Measurements from ENCODE around the gene MTMR10. TPM values are rescaled to one million over a fixed set of nuclear protein-coding genes. Genes with fewer than 3 reads are reported as not detected.

The MTMR10 gene, protein sequence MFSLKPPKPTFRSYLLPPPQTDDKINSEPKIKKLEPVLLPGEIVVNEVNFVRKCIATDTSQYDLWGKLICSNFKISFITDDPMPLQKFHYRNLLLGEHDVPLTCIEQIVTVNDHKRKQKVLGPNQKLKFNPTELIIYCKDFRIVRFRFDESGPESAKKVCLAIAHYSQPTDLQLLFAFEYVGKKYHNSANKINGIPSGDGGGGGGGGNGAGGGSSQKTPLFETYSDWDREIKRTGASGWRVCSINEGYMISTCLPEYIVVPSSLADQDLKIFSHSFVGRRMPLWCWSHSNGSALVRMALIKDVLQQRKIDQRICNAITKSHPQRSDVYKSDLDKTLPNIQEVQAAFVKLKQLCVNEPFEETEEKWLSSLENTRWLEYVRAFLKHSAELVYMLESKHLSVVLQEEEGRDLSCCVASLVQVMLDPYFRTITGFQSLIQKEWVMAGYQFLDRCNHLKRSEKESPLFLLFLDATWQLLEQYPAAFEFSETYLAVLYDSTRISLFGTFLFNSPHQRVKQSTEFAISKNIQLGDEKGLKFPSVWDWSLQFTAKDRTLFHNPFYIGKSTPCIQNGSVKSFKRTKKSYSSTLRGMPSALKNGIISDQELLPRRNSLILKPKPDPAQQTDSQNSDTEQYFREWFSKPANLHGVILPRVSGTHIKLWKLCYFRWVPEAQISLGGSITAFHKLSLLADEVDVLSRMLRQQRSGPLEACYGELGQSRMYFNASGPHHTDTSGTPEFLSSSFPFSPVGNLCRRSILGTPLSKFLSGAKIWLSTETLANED
- total RNA-seq (65.5 and 88.5 TPM in 2 replicates), polyA plus RNA-seq (41.7 and 48.3 TPM in 2 replicates), polyA minus RNA-seq (114 and 120 TPM in 2 replicates), Bru-seq, nascent RNA (percentile 99 among the genes with signal in this experiment), BruChase-seq, experiment 1, labeled RNA remaining after a 6-hour chase (percentile 86 among the genes with signal in this experiment), BruChase-seq, experiment 2, labeled RNA remaining after a 2-hour chase (percentile 91 among the genes with signal in this experiment)
- 37.8 and 43.6 TPM in 2 replicates for polyA plus RNA-seq (2011; cell fraction: cytosol; rRNA removed)
- 167 and 171 TPM in 2 replicates for polyA plus RNA-seq (2011; cell fraction: nucleus; rRNA removed)
- 22.8 and 28.8 TPM in 2 replicates for polyA plus RNA-seq (2012)
- polyA minus RNA-seq (2011; cell fraction: cytosol; rRNA and poly(A)+ RNA removed) = 4.7 TPM
- polyA minus RNA-seq (2011; cell fraction: nucleus; rRNA and poly(A)+ RNA removed) = 329 and 332 TPM in 2 replicates
- long read RNA-seq, full-length matches to known transcripts = 12 of 60 reads
- long read RNA-seq, partial matches to known transcripts = 9 of 60 reads
- long read RNA-seq, other reads (novel, unspliced or antisense) = 39 of 60 reads

DNA sequence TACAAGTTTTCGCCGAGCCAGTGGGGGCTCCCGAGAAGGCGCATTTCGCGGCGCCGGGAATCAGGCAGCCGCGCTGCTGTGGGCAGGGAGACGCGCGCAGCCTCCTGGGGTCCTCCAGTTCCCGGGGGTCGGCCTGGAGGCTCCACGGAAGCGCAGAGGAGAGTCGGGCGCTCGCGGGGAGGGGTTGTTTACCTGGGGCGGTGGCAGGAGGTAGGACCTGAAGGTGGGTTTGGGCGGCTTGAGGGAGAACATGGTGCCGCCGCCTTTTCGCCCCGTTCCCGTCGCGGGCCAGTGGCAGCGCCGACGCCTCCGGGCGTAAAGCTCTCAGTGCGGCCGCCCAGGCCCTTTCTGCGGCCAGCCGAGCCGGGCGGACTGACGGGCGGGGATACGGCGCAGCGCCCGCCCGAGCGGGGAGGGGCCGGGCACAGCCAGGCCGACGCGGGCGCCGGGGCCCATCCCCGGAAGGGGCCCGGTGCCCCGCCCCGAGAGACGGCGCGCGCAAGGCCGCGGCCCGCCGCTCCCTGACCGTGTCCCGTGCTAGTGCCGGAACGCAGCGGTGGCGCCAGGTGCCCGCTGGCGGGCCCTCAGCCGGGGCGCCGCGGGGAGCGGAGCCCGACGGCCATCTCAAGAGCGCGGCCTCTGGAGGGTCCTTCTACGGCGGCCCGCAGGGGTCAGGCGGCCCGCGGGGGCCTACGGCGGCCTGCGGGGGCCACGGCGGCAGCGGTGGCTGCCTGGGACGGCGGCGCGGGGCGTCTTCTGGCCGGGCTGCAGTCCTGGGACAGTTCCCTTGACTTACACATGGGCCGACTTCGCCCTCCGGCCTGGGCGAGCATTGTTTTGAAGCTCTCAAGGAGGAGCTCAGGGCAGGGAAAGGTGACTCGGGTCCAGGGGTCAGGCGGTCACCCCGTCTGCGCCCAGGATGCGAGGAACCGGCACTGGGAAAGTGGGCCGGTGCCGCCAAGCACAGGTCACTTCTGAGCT lies at the start of gene MTMR10:
Gene MTMR10 (minus strand): TSS at position 374 of the 981 bp plus-strand sequence. CDS start 122 bp downstream, at position 252.
- dilution Hi-C loops (cut with MboI; ENCODE audit: extremely low pct_ligation_motif_present, low sequenced_read_pairs) = no loop called here
- Histone ChIP-seq H2AFZ (ENCODE audit: low read depth, low read length) (peak within 1 kb of the TSS; percentile 89), H3K9me1 (replicated peaks; ENCODE audit: control insufficient read depth, extremely low read depth, insufficient read depth, low read length) (no peaks in the 10 kb centered on the region), H3K27ac (ENCODE audit: insufficient read depth, low read depth, low read length) (peak within 1 kb of the TSS; percentile 88), H3K9ac (replicated peaks; ENCODE audit: extremely low read depth, insufficient read depth, low read length) (peak within 1 kb of the TSS; percentile 92), H3K4me2 (ENCODE audit: insufficient read depth, low read length) (peak within 1 kb of the TSS; percentile 100), H4K20me1 (replicated peaks; ENCODE audit: control insufficient read depth, extremely low read depth, insufficient read depth, low read length) (no peaks in the 10 kb centered on the region), H3K27me3 (ENCODE audit: control insufficient read depth in 2 of 2, insufficient read depth in 2 of 2, low read length in 2 of 2) (no peaks in the 10 kb centered on the region), H3K4me1 (ENCODE audit: control insufficient read depth, extremely low read depth, insufficient read depth, low read length) (peaks cover 30% of the 10 kb centered on the region), H3K9me3 (replicated peaks; ENCODE audit: control insufficient read depth, insufficient read depth, low read length) (no peaks in the 10 kb centered on the region), H3K36me3 (ENCODE audit: control insufficient read depth in 2 of 2, extremely low read depth in 1 of 2, insufficient read depth in 2 of 2, low read length in 2 of 2) (peaks cover 2 to 7% of the 10 kb centered on the region in 2 experiments), H3K4me3 (replicated peaks in 1 of 3; ENCODE audit: insufficient read depth in 1 of 3, low read depth in 1 of 3, low read length in 3 of 3) (peak within 1 kb of the TSS; percentile 81 to 96 (median 91)), H3K79me2 (ENCODE audit: control insufficient read depth, insufficient read depth, low read length) (peaks cover 41% of the 10 kb centered on the region)
- intact Hi-C loops (cut with micrococcal nuclease) = loop anchor here (1.0 to 2.0 kb wide), 3 partner anchors 31 to 89 kb away; no protein-coding TSS in a partner anchor
- CTCF ChIA-PET = interaction anchor here (0.7 to 13.6 kb wide), 9 partner anchors 12 to 137 kb away, joined by 3 to 175 read pairs (median 5); no protein-coding TSS in a partner anchor
- POLR2A ChIA-PET = interaction anchor here (0.6 to 2.9 kb wide), 10 partner anchors 9 to 140 kb away, joined by 3 to 9 read pairs (median 4); no protein-coding TSS in a partner anchor
- TF ChIP-seq, protein P1, sequence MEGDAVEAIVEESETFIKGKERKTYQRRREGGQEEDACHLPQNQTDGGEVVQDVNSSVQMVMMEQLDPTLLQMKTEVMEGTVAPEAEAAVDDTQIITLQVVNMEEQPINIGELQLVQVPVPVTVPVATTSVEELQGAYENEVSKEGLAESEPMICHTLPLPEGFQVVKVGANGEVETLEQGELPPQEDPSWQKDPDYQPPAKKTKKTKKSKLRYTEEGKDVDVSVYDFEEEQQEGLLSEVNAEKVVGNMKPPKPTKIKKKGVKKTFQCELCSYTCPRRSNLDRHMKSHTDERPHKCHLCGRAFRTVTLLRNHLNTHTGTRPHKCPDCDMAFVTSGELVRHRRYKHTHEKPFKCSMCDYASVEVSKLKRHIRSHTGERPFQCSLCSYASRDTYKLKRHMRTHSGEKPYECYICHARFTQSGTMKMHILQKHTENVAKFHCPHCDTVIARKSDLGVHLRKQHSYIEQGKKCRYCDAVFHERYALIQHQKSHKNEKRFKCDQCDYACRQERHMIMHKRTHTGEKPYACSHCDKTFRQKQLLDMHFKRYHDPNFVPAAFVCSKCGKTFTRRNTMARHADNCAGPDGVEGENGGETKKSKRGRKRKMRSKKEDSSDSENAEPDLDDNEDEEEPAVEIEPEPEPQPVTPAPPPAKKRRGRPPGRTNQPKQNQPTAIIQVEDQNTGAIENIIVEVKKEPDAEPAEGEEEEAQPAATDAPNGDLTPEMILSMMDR (IDR thresholded peaks at IDR 0.05; ENCODE audit: extremely low read depth in 1 of 2, insufficient read depth in 1 of 2, low read depth in 1 of 2, low read length in 2 of 2) = no peak
- no peak for TF ChIP-seq EZH2 (IDR thresholded peaks at IDR 0.05; ENCODE audit: borderline replicate concordance, low read depth, low read length, severe bottlenecking)
- no peak for TF ChIP-seq GATA2 (IDR thresholded peaks at IDR 0.05; ENCODE audit: insufficient read depth, insufficient read length, low read depth, low read length)
- no peak for TF ChIP-seq MYC (IDR thresholded peaks at IDR 0.05; ENCODE audit: low read depth, low read length)
- TF ChIP-seq FOS (IDR thresholded peaks at IDR 0.05; ENCODE audit: borderline replicate concordance, insufficient read depth, low read length) = no peak
- TF ChIP-seq JUN (IDR thresholded peaks at IDR 0.05; ENCODE audit: borderline replicate concordance, insufficient read depth, insufficient read length, low read depth) = no peak
- peak; percentile 93 for TF ChIP-seq POLR2A (IDR thresholded peaks at IDR 0.05; ENCODE audit: low read depth, low read length)
- TF ChIP-seq, protein P2, sequence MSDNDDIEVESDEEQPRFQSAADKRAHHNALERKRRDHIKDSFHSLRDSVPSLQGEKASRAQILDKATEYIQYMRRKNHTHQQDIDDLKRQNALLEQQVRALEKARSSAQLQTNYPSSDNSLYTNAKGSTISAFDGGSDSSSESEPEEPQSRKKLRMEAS (IDR thresholded peaks at IDR 0.05; ENCODE audit: insufficient read depth, insufficient read length) = no peak
- TF ChIP-seq POLR2AphosphoS5 (IDR thresholded peaks at IDR 0.05; ENCODE audit: insufficient read depth, low read depth, low read length) = peak; percentile 97
- peak; percentile 78 for DNase-seq (ENCODE audit: low read depth, low spot score)
- TSS peak; percentile 69 for BruUV-seq (replicated peaks)
- FAIRE-seq = peak; percentile 63
